Fibroblast of the aortic adventitia (primary cell): ENCODE results near the gene HYCC1. TPM values are rescaled to one million over a fixed set of nuclear protein-coding genes. Genes with fewer than 3 reads are reported as not detected.
"Not testable (repeated sequence)": the region's sequence is repeated elsewhere in the genome, so short reads cannot be mapped to it uniquely, and the experiment has no call there.

Experiments used
- DNase-seq: peaks from one replicate; pipeline ENCODE4 v3.0.0-alpha.2; 2010; ENCODE audit warnings: low read depth
- H3K4me3 ChIP-seq: 2 replicates; pipeline ENCODE4 v1.5.1; 2011; ENCODE audit warnings: low read depth, mild to moderate bottlenecking, control low read depth, low read length, moderate library complexity
- total RNA-seq: library from RNA; depleted of rRNA; stranded (reverse); fragments of >200 nt; gene quantifications from 2 replicates; pipeline ENCODE4 v1.2.3, GENCODE V29; 2012; ENCODE audit warnings: low replicate concordance
- TF ChIP-seq, protein P1 (sequence below): IDR thresholded peaks from 2 replicates; pipeline ENCODE4 v1.5.1; 2011; ENCODE audit warnings: mild to moderate bottlenecking, low read length, control low read depth, inconsistent platforms; ENCODE audit not compliant: insufficient read depth

HYCC1 gene
- total RNA-seq, 1 donor = 113 TPM

DNA sequence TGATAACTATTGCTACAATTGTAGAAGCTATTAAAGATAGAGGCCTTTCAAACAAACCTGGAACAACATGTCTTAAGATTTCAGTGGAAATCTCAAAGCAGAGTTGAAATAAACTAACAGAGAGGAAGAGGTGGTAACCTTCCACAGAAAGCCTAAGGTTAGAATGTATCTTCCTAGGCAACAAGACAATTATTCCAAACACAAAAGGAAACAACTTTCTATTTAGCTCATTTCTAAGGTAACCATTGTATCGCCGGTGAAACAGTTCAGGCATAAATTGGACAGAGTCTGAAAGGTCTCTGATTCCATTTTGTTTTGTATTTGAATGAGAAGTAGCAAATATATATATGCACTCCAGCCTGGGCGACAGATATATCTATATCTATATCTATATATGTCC lies 30.7 kb upstream of the HYCC1 start:
- no peak overlapping the region for H3K4me3 ChIP-seq
- TF ChIP-seq, protein P1, sequence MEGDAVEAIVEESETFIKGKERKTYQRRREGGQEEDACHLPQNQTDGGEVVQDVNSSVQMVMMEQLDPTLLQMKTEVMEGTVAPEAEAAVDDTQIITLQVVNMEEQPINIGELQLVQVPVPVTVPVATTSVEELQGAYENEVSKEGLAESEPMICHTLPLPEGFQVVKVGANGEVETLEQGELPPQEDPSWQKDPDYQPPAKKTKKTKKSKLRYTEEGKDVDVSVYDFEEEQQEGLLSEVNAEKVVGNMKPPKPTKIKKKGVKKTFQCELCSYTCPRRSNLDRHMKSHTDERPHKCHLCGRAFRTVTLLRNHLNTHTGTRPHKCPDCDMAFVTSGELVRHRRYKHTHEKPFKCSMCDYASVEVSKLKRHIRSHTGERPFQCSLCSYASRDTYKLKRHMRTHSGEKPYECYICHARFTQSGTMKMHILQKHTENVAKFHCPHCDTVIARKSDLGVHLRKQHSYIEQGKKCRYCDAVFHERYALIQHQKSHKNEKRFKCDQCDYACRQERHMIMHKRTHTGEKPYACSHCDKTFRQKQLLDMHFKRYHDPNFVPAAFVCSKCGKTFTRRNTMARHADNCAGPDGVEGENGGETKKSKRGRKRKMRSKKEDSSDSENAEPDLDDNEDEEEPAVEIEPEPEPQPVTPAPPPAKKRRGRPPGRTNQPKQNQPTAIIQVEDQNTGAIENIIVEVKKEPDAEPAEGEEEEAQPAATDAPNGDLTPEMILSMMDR = no peak
- DNase-seq = no peak

DNA sequence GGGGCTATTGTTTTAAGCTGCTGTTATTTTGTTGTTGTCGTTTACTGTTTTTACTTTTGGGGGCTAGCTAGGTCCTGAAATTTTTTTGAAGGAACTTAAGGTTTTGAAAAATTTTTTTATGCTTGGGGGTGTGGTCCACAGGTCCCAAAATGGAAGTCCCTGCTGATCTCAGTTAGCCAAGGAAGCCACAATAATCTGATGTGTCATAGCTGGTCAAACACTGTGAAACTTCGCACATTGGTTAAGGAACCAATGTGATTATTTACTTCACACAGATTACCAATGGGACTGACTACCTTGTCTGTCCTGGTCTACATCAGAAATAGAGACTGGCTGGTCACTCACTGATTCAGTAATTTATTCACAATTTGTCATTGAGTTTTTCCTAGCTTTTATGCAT lies 29.5 kb upstream of the HYCC1 start:
- no peak for DNase-seq
- no peak overlapping the region for H3K4me3 ChIP-seq
- TF ChIP-seq, protein P1 = no peak

DNA sequence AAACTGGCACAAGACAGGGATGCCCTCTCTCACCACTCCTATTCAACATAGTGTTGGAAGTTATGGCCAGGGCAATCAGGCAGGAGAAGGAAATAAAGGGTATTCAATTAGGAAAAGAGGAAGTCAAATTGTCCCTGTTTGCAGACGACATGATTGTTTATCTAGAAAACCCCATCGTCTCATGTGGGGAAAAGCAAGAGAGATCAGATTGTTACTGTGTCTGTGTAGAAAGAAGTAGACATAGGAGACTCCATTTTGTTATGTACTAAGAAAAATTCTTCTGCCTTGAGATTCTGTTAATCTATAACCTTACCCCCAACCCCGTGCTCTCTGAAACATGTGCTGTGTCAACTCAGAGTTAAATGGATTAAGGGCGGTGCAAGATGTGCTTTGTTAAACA lies 25.7 kb upstream of the HYCC1 start:
- not testable (repeated sequence) for DNase-seq, H3K4me3 ChIP-seq

DNA sequence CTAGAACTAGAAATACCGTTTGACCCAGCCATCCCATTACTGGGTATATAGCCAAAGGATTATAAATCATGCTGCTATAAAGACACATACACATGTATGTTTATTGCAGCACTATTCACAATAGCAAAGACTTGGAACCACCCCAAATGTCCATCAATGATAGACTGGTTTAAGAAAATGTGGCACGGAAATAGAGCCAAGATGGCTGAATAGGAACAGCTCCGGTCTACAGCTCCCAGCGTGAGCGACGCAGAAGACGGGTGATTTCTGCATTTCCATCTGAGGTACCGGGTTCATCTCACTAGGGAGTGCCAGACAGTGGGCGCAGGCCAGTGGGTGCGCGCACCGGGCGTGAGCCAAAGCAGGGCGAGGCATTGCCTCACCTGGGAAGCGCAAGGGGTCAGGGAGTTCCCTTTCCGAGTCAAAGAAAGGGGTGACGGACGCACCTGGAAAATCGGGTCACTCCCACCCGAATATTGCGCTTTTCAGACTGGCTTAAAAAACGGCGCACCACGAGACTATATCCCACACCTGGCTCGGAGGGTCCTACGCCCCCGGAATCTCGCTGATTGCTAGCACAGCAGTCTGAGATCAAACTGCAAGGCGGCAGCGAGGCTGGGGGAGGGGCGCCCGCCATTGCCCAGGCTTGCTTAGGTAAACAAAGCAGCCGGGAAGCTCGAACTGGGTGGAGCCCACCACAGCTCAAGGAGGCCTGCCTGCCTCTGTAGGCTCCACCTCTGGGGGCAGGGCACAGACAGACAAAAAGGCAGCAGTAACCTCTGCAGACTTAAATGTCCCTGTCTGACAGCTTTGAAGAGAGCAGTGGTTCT lies 21.8 kb upstream of the HYCC1 start:
- H3K4me3 ChIP-seq, DNase-seq: not testable (repeated sequence)

DNA sequence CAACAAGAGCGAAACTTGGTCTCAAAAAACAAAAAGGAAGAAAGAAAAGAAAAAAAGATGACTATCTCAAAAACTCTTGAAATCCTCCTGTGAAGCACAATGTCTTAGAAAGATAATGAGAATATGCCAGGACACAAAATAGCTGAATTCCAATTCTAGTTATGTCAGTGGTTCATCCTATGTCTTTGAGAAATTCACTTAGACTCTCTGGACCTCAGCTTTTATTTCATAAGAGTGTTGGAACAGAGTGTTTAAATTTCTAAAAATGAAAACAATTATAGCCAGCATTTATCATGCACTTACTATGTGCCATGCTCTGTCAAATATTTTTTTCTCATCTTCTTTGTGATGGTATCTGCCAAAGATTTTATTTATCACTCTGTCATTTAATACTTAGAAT lies 13.3 kb upstream of the HYCC1 start:
- no peak overlapping the region for H3K4me3 ChIP-seq
- TF ChIP-seq, protein P1 = no peak
- DNase-seq = no peak

DNA sequence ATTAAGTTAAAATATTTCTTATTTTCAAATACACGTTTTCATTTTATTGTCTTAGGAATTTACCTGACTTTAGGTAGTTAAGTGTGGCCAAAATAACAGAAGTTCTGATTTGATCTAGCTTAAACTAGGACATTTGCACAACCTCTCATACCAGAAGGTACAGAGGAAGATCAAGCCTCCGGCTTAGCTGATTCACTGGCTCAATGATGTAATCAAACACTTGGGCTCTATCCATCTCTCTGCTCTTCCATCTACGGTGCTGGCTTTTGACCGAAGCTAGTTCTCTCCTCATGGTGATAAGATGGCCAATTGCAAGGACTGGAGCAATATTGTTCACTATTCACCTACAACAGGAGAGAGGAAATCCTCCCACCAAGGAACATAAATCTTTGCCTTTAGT lies 12.2 kb upstream of the HYCC1 start:
- TF ChIP-seq, protein P1 = no peak
- no peak overlapping the region for H3K4me3 ChIP-seq
- no peak for DNase-seq

DNA sequence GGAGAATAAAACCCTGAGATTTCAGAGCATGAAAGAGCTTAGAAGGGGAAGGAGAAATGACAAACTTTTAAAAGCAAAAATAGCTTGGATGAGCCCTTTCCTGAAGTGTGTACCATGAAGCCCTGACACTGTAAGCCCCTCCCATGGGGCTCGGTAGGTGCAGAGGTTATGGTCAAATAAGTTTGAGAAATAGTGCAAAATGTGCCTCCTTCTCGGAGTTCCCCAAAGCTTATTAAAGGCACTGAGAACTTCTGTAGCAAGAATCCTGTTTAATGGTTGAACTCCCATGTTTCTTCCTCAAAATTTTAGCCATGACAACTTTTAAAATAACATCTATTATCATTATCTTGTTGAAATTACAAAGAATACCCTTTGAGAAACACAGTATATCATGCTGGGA lies 10.5 kb upstream of the HYCC1 start:
- no peak overlapping the region for H3K4me3 ChIP-seq
- TF ChIP-seq, protein P1 = no peak
- no peak for DNase-seq

DNA sequence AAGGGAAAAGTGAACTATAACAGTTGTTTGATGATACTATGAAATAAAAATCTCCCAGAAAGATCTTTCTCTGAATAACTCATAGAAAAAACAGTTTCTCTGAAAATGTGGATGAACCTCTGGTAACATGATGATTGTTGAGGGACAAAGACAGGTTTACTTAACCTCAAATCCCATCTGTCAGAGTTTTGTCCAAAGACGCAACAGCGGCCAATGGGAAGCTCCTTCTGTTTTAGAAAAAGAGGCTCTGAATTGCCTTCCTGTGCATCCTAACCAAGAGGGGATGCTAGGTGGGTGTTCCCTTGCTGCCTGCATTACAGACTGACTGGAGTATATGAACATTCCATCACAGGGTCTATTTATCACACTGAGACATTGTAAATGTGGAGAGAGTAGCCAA lies 8.9 kb upstream of the HYCC1 start:
- DNase-seq = no peak
- TF ChIP-seq, protein P1 = no peak
- H3K4me3 ChIP-seq = no peak overlapping the region
